Spleen (tissue), 11 donors: ENCODE measurements around the gene MAST4. TPM values are rescaled to one million over a fixed set of nuclear protein-coding genes. Genes with fewer than 3 reads are reported as not detected.

Experiments used
- DNase-seq: peaks from one replicate; pipeline ENCODE4 v3.0.0-alpha.2; 2020
- H3K27ac ChIP-seq, 8 donors: fragments of 200-600 bp; sonication (generic) in 7 of 8; 1 replicate in 4 of 8; 2 replicates in 4 of 8; pipeline versions ENCODE4 v1.5.0 to v1.8.0; 2016 to 2021; ENCODE audit warnings: inconsistent platforms in 4 of 8, mild to moderate bottlenecking in 4 of 8, moderate library complexity in 1 of 8
- H3K27me3 ChIP-seq, 7 donors: fragments of 200-600 bp; sonication (generic) in 6 of 7; replicated peaks in 1 of 7; 1 replicate in 4 of 7; 2 replicates in 3 of 7; pipeline versions ENCODE4 v1.5.0 to v1.8.0; 2016 to 2021; ENCODE audit warnings: inconsistent platforms in 3 of 7, mild to moderate bottlenecking in 1 of 7
- H3K36me3 ChIP-seq, 6 donors: fragments of 200-600 bp; sonication (generic) in 5 of 6; 1 replicate in 4 of 6; 2 replicates in 2 of 6; pipeline versions ENCODE4 v1.5.0 to v1.8.0; 2016 to 2021; ENCODE audit warnings: inconsistent platforms in 2 of 6
- H3K4me1 ChIP-seq, 6 donors: fragments of 200-600 bp; sonication (generic) in 5 of 6; 1 replicate in 3 of 6; 2 replicates in 3 of 6; pipeline versions ENCODE4 v1.5.0 to v1.8.0; 2016 to 2021; ENCODE audit warnings: inconsistent platforms in 3 of 6
- H3K4me3 ChIP-seq, 8 donors: fragments of 200-600 bp; sonication (generic) in 7 of 8; 1 replicate in 4 of 8; 2 replicates in 4 of 8; pipeline versions ENCODE4 v1.5.0 to v1.8.0; 2016 to 2021; ENCODE audit warnings: inconsistent platforms in 4 of 8, mild to moderate bottlenecking in 4 of 8, moderate library complexity in 2 of 8
- H3K9me3 ChIP-seq, 8 donors: fragments of 200-600 bp; sonication (generic) in 7 of 8; 1 replicate in 4 of 8; 2 replicates in 4 of 8; pipeline versions ENCODE4 v1.5.0 to v1.8.0; 2016 to 2021; ENCODE audit warnings: inconsistent platforms in 4 of 8
- CTCF ChIP-seq, 11 experiments: fragments of 200-600 bp in 7 of 11; fragments of 450-650 bp in 4 of 11; sonication (generic) in 4 of 11; IDR thresholded peaks in 8 of 11; conservative IDR thresholded peaks in 3 of 11; 1 replicate in 7 of 11; 2 replicates in 4 of 11; pipeline versions ENCODE4 v1.4.0 to v1.8.0; 2016 to 2021; ENCODE audit warnings: antibody characterized with exemption in 11 of 11, inconsistent platforms in 4 of 11, mild to moderate bottlenecking in 1 of 11
- POLR2A ChIP-seq, 3 donors: fragments of 450-650 bp; IDR thresholded peaks; one replicate each; pipeline ENCODE4 v1.5.1; 2017; ENCODE audit warnings: antibody characterized with exemption in 3 of 3, mild to moderate bottlenecking in 1 of 3
- POLR2AphosphoS5 ChIP-seq, 3 donors: sonication (generic); formaldehyde crosslinking; IDR thresholded peaks; one replicate each; pipeline ENCODE4 v1.5.1; 2017; ENCODE audit warnings: antibody characterized with exemption in 3 of 3
- WGBS, 5 donors: extraction: QIAGEN DNeasy Blood & Tissue Kit in 3 of 5; methylation state at CpG; one replicate each; pipeline versions ENCODE4 v1.1.5 to v1.1.7; 2013 to 2018; 5-methylcytosine and 5-hydroxymethylcytosine counted together
- intact Hi-C: fragments of 100-400 bp; cut with DNase I; formaldehyde crosslinking; loops from one replicate; pipeline ENCODE4 v1.15.0; 2023; ENCODE audit warnings: low total_unique reads
- polyA plus RNA-seq, 3 donors: library from polyadenylated mRNA; stranded (reverse); fragments of 200-250 nt; gene quantifications; one replicate each; pipeline ENCODE4 v1.2.1, GENCODE V29; 2013
- total RNA-seq, 7 donors: library from RNA; depleted of rRNA in 3 of 7; stranded (reverse); fragments of >200 nt in 3 of 7; fragmentation: NEBNext Ultra II Directional in 4 of 7; extraction: Animal tissue kit (Norgen Biotek cat#: 25700) in 4 of 7; gene quantifications; one replicate each; pipeline versions ENCODE4 v1.1.0 to v1.2.1, GENCODE V29; 2016 to 2021
- donor health status: healthy with polysubstance abuse.
- donor health status: DM: no; HTN: no; CAD: no; lungs with moderate emphysema.
- donor health status: DM: no; HTN: no; CAD: no.
- donor health status: Bipolar disorder and iron deficiency.
- donor health status: healthy.
- donor health status: DM: no; HTN: no; CAD: no.
- donor health status: DM: yes; HTN: yes; CAD: no.

Gene MAST4
- total and polyA plus RNA-seq, 10 donors, result 2.5 to 43.7 (median 25.4) TPM

- Histone ChIP-seq H3K27me3 (no peaks in the 10 kb centered on the region), H3K4me3 (peak overlapping the region in 1 of 8 donors; percentile 14), H3K4me1 (peaks cover 16 to 94% (median 77%) of the 10 kb centered on the region in 6 donors), H3K9me3 (peaks cover 0 to 6% (median 0%) of the 10 kb centered on the region in 8 donors), H3K36me3 (peaks cover 0 to 37% (median 2%) of the 10 kb centered on the region in 6 donors), H3K27ac (peak overlapping the region in 6 of 8 donors; percentile 17 to 79 (median 58))
- intact Hi-C loops, result no loop called here
- DNase-seq, result no peak
- WGBS, 5 donors, result 59 to 78% (median 66%) methylated on average over 3 of the region's 3 CpGs
- TF ChIP-seq CTCF (IDR thresholded peaks at IDR 0.05 in 8 of 11, conservative IDR thresholded peaks at IDR 0.05 in 3 of 11), result no peak
- TF ChIP-seq POLR2A (IDR thresholded peaks at IDR 0.05), result no peak
- TF ChIP-seq POLR2AphosphoS5 (IDR thresholded peaks at IDR 0.05), result no peak
These were observed 592.8 kb downstream of the MAST4 start for GRCh38 chr5:67189079-67189354.

- Histone ChIP-seq H3K36me3 (peaks cover 0 to 28% (median 0%) of the 10 kb centered on the region in 6 donors), H3K4me1 (peaks cover 16 to 98% (median 79%) of the 10 kb centered on the region in 6 donors), H3K4me3 (peak overlapping the region in 1 of 8 donors; percentile 21), H3K27me3 (no peaks in the 10 kb centered on the region), H3K9me3 (peaks cover 0 to 6% (median 0%) of the 10 kb centered on the region in 8 donors), H3K27ac (peak overlapping the region in 5 of 8 donors; percentile 17 to 79 (median 71))
- WGBS, 5 donors, result 81 to 96% (median 83%) methylated on average over 1 of the region's 1 CpG
- DNase-seq, result no peak
- intact Hi-C loops, result no loop called here
- TF ChIP-seq CTCF (IDR thresholded peaks at IDR 0.05 in 8 of 11, conservative IDR thresholded peaks at IDR 0.05 in 3 of 11) (no peak), POLR2A (IDR thresholded peaks at IDR 0.05) (no peak), POLR2AphosphoS5 (IDR thresholded peaks at IDR 0.05) (no peak)
These were observed 593.7 kb downstream of the MAST4 start for GRCh38 chr5:67189931-67190330.

GRCh38 chr5:67190410-67190809 lies 594.2 kb downstream of the MAST4 start:
- 65 to 85% (median 81%) methylated on average over 4 of the region's 4 CpGs for WGBS, 5 donors
- peak overlapping the region in 4 of 8 donors; percentile 49 to 79 (median 68) for H3K27ac ChIP-seq
- H3K36me3 ChIP-seq, result peaks cover 0 to 26% (median 0%) of the 10 kb centered on the region in 6 donors
- peak overlapping the region in 1 of 8 donors; percentile 21 for H3K4me3 ChIP-seq
- intact Hi-C loops, result no loop called here
- H3K9me3 ChIP-seq, result peaks cover 0 to 6% (median 0%) of the 10 kb centered on the region in 8 donors
- DNase-seq, result no peak
- no peaks in the 10 kb centered on the region for H3K27me3 ChIP-seq
- no peak for TF ChIP-seq POLR2AphosphoS5 (IDR thresholded peaks at IDR 0.05)
- TF ChIP-seq POLR2A (IDR thresholded peaks at IDR 0.05), result no peak
- TF ChIP-seq CTCF (IDR thresholded peaks at IDR 0.05 in 8 of 11, conservative IDR thresholded peaks at IDR 0.05 in 3 of 11), result no peak
- H3K4me1 ChIP-seq, result peaks cover 16 to 98% (median 79%) of the 10 kb centered on the region in 6 donors

GRCh38 chr5:67190861-67191260 lies 594.7 kb downstream of the MAST4 start:
- Histone ChIP-seq H3K36me3 (peaks cover 0 to 21% (median 0%) of the 10 kb centered on the region in 6 donors), H3K27me3 (no peaks in the 10 kb centered on the region), H3K4me1 (peaks cover 16 to 98% (median 79%) of the 10 kb centered on the region in 6 donors), H3K4me3 (peak overlapping the region in 1 of 8 donors; percentile 21), H3K9me3 (peaks cover 0 to 6% (median 0%) of the 10 kb centered on the region in 8 donors), H3K27ac (peak overlapping the region in 4 of 8 donors; percentile 26 to 79 (median 57))
- intact Hi-C loops, result no loop called here
- WGBS, 5 donors, result 63 to 83% (median 76%) methylated on average over 5 of the region's 5 CpGs
- DNase-seq, result no peak
- TF ChIP-seq CTCF (IDR thresholded peaks at IDR 0.05 in 8 of 11, conservative IDR thresholded peaks at IDR 0.05 in 3 of 11), result no peak
- TF ChIP-seq POLR2A (IDR thresholded peaks at IDR 0.05), result no peak
- TF ChIP-seq POLR2AphosphoS5 (IDR thresholded peaks at IDR 0.05), result no peak
